Lower lobe of right lung (tissue), 2 donors: ENCODE data around the gene ZNF487. TPM values are rescaled to one million over a fixed set of nuclear protein-coding genes. Genes with fewer than 3 reads are reported as not detected.

Source experiments
- ATAC-seq, 2 donors: fragments of 200-7000 bp; cut with Tn5 transposase; one replicate each; pipeline ENCODE4 v1.9.1; 2020 to 2022; ENCODE audit warnings: mild to moderate bottlenecking in 2 of 2, moderate library complexity in 2 of 2
- DNase-seq: peaks from one replicate; pipeline ENCODE4 v3.0.0-alpha.2; 2020
- H3K27ac ChIP-seq: fragments of 200-600 bp; one replicate; pipeline ENCODE4 v1.8.0; 2022
- H3K27me3 ChIP-seq: fragments of 200-600 bp; one replicate; pipeline ENCODE4 v1.8.0; 2022; ENCODE audit warnings: low read depth
- H3K36me3 ChIP-seq: fragments of 200-600 bp; one replicate; pipeline ENCODE4 v1.8.0; 2022; ENCODE audit warnings: mild to moderate bottlenecking
- H3K4me1 ChIP-seq: fragments of 200-600 bp; one replicate; pipeline ENCODE4 v1.8.0; 2022
- H3K4me3 ChIP-seq: fragments of 200-600 bp; one replicate; pipeline ENCODE4 v1.8.0; 2022; ENCODE audit warnings: mild to moderate bottlenecking
- H3K9me3 ChIP-seq: fragments of 200-600 bp; one replicate; pipeline ENCODE4 v1.8.0; 2022
- intact Hi-C: fragments of 100-400 bp; cut with DNase I; formaldehyde crosslinking; loops from one replicate; pipeline ENCODE4 v1.11.0; 2022
- total RNA-seq: library from RNA; stranded (reverse); fragmentation: NEBNext Ultra II Directional; extraction: Animal tissue kit (Norgen Biotek cat#: 25700); gene quantifications from one replicate; pipeline ENCODE4 v1.2.1, GENCODE V29; 2021
- TF ChIP-seq, protein P1 (sequence below): fragments of 200-600 bp; IDR thresholded peaks from one replicate; pipeline ENCODE4 v1.8.0; 2022; ENCODE audit warnings: antibody characterized with exemption, mild to moderate bottlenecking
- donor health status: DM: no; HTN: yes; CAD: no; lungs with severe emphysema.

Gene ZNF487
- total RNA-seq, 1 donor from 2014 or later: 5.0 TPM

GRCh38 chr10:43482319-43483078 is 45.6 kb downstream of the ZNF487 start:
- DNase-seq (no peak), ATAC-seq (no peak)
- TF ChIP-seq, protein P1, sequence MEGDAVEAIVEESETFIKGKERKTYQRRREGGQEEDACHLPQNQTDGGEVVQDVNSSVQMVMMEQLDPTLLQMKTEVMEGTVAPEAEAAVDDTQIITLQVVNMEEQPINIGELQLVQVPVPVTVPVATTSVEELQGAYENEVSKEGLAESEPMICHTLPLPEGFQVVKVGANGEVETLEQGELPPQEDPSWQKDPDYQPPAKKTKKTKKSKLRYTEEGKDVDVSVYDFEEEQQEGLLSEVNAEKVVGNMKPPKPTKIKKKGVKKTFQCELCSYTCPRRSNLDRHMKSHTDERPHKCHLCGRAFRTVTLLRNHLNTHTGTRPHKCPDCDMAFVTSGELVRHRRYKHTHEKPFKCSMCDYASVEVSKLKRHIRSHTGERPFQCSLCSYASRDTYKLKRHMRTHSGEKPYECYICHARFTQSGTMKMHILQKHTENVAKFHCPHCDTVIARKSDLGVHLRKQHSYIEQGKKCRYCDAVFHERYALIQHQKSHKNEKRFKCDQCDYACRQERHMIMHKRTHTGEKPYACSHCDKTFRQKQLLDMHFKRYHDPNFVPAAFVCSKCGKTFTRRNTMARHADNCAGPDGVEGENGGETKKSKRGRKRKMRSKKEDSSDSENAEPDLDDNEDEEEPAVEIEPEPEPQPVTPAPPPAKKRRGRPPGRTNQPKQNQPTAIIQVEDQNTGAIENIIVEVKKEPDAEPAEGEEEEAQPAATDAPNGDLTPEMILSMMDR: no peak
- Histone ChIP-seq H3K27ac (no peak overlapping the region), H3K4me3 (no peak overlapping the region), H3K36me3 (no peaks in the 10 kb centered on the region), H3K27me3 (no peaks in the 10 kb centered on the region), H3K9me3 (peaks cover 50% of the 10 kb centered on the region), H3K4me1 (no peaks in the 10 kb centered on the region)
- intact Hi-C loops: no loop called here

GRCh38 chr10:43491855-43492254 is 54.9 kb downstream of the ZNF487 start:
- peaks cover 9% of the 10 kb centered on the region for H3K9me3 ChIP-seq
- H3K4me3 ChIP-seq: no peak overlapping the region
- DNase-seq (no peak), ATAC-seq (no peak)
- no peaks in the 10 kb centered on the region for H3K36me3 ChIP-seq
- H3K27me3 ChIP-seq: no peaks in the 10 kb centered on the region
- intact Hi-C loops: no loop called here
- H3K27ac ChIP-seq: no peak overlapping the region
- TF ChIP-seq, protein P1: no peak
- no peaks in the 10 kb centered on the region for H3K4me1 ChIP-seq

DNA sequence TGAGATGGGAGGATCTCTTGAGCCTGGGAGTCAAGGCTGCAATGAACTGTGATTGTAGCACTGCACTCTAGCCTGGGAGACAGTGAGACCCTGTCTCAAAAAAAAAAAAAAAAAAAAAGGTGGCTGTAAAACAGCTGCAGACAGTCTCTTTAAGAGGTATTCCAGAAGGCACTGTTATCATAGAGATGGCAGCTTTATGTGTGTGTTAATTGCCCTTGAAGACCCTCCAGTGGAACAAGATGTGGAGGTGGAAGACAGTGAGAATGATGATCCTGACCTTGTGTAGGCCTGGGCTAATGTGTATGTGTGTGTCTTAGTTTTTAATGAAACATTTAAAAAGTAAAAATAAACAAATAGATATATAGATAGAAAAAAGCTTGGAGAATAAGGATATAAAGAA is 66.0 kb downstream of the ZNF487 start:
- ATAC-seq (no peak), DNase-seq (no peak)
- Histone ChIP-seq H3K36me3 (no peaks in the 10 kb centered on the region), H3K27ac (no peak overlapping the region), H3K4me1 (no peaks in the 10 kb centered on the region), H3K9me3 (no peaks in the 10 kb centered on the region), H3K4me3 (no peak overlapping the region), H3K27me3 (no peaks in the 10 kb centered on the region)
- TF ChIP-seq, protein P1: no peak
- intact Hi-C loops: no loop called here

DNA sequence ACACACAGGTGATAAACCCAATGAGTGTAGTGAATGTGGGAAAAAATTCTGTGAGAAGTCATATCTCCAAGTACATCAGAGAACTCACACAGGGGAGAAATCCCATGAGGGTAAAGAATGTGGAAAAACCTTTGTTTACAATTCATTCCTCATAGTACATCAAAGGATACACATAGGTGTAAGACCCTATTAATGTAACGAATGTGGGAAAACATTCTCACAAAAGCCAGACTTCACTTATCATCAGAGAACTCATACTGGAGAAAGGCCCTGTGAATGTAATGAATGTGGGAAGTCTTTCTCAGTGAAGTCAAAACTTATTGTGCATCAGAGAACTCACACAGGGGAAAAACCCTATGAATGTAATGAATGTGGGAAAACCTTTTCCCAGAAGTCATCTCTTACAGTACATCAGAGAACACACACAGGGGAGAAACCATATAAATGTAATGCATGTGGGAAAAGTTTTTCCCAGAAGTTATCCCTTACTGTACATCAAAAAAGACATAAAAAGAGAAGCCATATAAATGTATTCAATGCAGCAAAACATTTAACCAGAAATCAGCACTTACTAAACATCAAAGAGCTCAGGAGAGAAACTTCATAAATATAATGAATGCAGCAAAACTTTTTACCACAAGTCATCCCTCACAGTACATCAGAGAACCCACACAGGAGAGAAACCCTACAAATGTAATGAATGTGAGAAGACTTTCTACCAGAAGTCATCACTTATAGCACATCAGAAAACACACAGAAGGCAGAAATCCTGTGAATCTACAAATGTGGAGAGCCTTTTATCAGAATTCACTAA is 87.7 kb downstream of the ZNF487 start:
- no peak overlapping the region for H3K4me3 ChIP-seq
- TF ChIP-seq, protein P1: no peak
- no peaks in the 10 kb centered on the region for H3K4me1 ChIP-seq
- ATAC-seq (no peak), DNase-seq (no peak)
- no peaks in the 10 kb centered on the region for H3K36me3 ChIP-seq
- no peak overlapping the region for H3K27ac ChIP-seq
- peaks cover 82% of the 10 kb centered on the region for H3K9me3 ChIP-seq
- intact Hi-C loops: no loop called here
- no peaks in the 10 kb centered on the region for H3K27me3 ChIP-seq

Other genes with a start within 250 kb of the ZNF487 start
- 2.7 TPM for gene RASGEF1A, start 170.0 kb upstream of the ZNF487 start, total RNA-seq
- gene FXYD4, start 65.5 kb upstream of the ZNF487 start, total RNA-seq: not detected
- gene HNRNPF, start 27.9 kb upstream of the ZNF487 start, total RNA-seq: 173 TPM
- 2.1 TPM for gene ZNF239, start 137.5 kb downstream of the ZNF487 start, total RNA-seq
- gene ZNF485, start 169.3 kb downstream of the ZNF487 start, total RNA-seq: 3.5 TPM
- gene ZNF32, start 211.8 kb downstream of the ZNF487 start, total RNA-seq: 33.2 TPM